ENCODE data around the gene TMEM222. TPM values are rescaled to one million over a fixed set of nuclear protein-coding genes. Genes with fewer than 3 reads are reported as not detected.

Gene TMEM222
- total RNA-seq, 1 experiment from 2014 or later = 28.7 TPM

DNA sequence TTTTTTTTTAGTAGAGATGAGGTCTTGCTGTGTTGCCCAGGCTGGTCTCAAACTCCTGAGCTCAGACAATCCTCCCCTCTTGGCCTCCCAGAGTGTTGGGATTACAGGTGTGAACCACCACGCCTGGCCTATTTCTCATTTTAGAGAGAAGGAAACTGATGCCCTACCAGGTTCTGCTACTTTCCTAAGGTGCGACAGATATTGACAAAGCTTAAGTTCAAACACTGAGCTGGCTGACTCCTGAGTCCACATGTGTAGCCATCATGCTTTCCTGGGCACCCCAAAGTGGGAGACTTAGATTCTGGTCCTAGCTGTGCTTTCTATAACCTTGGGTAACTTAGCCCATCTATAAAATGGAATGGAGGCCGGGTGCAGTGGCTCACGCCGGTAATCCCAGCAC lies 5.1 kb upstream of the TMEM222 start (continued):
- TF ChIP-seq, protein P1, sequence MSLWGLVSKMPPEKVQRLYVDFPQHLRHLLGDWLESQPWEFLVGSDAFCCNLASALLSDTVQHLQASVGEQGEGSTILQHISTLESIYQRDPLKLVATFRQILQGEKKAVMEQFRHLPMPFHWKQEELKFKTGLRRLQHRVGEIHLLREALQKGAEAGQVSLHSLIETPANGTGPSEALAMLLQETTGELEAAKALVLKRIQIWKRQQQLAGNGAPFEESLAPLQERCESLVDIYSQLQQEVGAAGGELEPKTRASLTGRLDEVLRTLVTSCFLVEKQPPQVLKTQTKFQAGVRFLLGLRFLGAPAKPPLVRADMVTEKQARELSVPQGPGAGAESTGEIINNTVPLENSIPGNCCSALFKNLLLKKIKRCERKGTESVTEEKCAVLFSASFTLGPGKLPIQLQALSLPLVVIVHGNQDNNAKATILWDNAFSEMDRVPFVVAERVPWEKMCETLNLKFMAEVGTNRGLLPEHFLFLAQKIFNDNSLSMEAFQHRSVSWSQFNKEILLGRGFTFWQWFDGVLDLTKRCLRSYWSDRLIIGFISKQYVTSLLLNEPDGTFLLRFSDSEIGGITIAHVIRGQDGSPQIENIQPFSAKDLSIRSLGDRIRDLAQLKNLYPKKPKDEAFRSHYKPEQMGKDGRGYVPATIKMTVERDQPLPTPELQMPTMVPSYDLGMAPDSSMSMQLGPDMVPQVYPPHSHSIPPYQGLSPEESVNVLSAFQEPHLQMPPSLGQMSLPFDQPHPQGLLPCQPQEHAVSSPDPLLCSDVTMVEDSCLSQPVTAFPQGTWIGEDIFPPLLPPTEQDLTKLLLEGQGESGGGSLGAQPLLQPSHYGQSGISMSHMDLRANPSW (CRISPR knock-in tag; conservative IDR thresholded peaks at IDR 0.05; ENCODE audit: low read depth) = no peak
- TF ChIP-seq, protein P2, sequence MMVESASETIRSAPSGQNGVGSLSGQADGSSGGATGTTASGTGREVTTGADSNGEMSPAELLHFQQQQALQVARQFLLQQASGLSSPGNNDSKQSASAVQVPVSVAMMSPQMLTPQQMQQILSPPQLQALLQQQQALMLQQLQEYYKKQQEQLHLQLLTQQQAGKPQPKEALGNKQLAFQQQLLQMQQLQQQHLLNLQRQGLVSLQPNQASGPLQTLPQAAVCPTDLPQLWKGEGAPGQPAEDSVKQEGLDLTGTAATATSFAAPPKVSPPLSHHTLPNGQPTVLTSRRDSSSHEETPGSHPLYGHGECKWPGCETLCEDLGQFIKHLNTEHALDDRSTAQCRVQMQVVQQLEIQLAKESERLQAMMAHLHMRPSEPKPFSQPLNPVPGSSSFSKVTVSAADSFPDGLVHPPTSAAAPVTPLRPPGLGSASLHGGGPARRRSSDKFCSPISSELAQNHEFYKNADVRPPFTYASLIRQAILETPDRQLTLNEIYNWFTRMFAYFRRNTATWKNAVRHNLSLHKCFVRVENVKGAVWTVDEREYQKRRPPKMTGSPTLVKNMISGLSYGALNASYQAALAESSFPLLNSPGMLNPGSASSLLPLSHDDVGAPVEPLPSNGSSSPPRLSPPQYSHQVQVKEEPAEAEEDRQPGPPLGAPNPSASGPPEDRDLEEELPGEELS (CRISPR knock-in tag; IDR thresholded peaks at IDR 0.05) = no peak
- TF ChIP-seq ESRRA (CRISPR knock-in tag; IDR thresholded peaks at IDR 0.05; ENCODE audit: borderline replicate concordance) = no peak
- no peak for TF ChIP-seq GABPB1 (CRISPR knock-in tag; IDR thresholded peaks at IDR 0.05)

DNA sequence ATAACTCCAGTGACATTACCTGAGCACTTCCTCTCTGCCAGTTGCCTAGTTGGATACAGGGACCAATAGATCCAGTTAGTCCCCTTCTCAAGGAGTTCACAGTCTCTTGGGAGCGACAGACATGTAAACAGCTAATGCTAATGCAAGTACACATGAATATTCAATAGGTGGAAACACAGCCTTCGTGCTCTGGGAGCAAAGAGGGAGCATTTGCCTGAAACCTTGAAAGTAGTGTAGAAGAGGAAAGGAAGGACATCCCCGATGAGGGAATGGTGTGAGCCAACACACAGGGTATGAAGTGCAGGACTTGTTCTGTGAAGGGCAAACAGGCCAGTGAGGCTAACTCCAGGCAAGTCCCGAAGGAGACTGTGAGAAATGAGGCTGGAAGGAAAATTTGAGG lies 3.8 kb upstream of the TMEM222 start:
- Mint-ChIP-seq H3K27ac (no peak overlapping the region), H3K4me1 (peaks cover 14% of the 10 kb centered on the region), H3K36me3 (no peaks in the 10 kb centered on the region), H3K4me3 (no peak overlapping the region), H3K9me3 (no peaks in the 10 kb centered on the region), H3K27me3 (ENCODE audit: low read depth) (peaks cover 10% of the 10 kb centered on the region)
- DNase-seq (ENCODE audit: low spot score) (no peak), ATAC-seq (no peak)
- CTCF ChIA-PET = interaction anchor here (0.7 to 3.5 kb wide), 6 partner anchors 11 to 73 kb away, joined by 3 to 11 read pairs (median 6); no protein-coding TSS in a partner anchor
- POLR2A ChIA-PET = interaction anchor here (1.2 kb wide), 1 partner anchor 11 kb away, joined by 3 read pairs; no protein-coding TSS in a partner anchor
- TF ChIP-seq TP53 (CRISPR knock-in tag; IDR thresholded peaks at IDR 0.05) (no peak), FOXJ3 (CRISPR knock-in tag; IDR thresholded peaks at IDR 0.05; ENCODE audit: borderline replicate concordance) (no peak), GTF2I (CRISPR knock-in tag; conservative IDR thresholded peaks at IDR 0.05) (no peak), NR2C2 (CRISPR knock-in tag; IDR thresholded peaks at IDR 0.05) (no peak), TEAD1 (CRISPR knock-in tag; IDR thresholded peaks at IDR 0.05) (no peak), RELA (CRISPR knock-in tag; IDR thresholded peaks at IDR 0.05; ENCODE audit: borderline replicate concordance) (no peak), MXD4 (CRISPR knock-in tag; IDR thresholded peaks at IDR 0.05; ENCODE audit: borderline replicate concordance) (no peak), GRHL2 (CRISPR knock-in tag; IDR thresholded peaks at IDR 0.05; ENCODE audit: insufficient replicate concordance, severe bottlenecking) (no peak), RORB (CRISPR knock-in tag; IDR thresholded peaks at IDR 0.05) (no peak), NFE2L1 (CRISPR knock-in tag; IDR thresholded peaks at IDR 0.05) (no peak), ZNF416 (CRISPR knock-in tag; IDR thresholded peaks at IDR 0.05) (no peak)
- TF ChIP-seq, protein P3, sequence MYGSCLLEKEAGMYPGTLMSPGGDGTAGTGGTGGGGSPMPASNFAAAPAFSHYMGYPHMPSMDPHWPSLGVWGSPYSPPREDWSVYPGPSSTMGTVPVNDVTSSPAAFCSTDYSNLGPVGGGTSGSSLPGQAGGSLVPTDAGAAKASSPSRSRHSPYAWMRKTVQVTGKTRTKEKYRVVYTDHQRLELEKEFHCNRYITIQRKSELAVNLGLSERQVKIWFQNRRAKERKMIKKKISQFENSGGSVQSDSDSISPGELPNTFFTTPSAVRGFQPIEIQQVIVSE (CRISPR knock-in tag; IDR thresholded peaks at IDR 0.05; ENCODE audit: borderline replicate concordance) = no peak
- TF ChIP-seq, protein P4, sequence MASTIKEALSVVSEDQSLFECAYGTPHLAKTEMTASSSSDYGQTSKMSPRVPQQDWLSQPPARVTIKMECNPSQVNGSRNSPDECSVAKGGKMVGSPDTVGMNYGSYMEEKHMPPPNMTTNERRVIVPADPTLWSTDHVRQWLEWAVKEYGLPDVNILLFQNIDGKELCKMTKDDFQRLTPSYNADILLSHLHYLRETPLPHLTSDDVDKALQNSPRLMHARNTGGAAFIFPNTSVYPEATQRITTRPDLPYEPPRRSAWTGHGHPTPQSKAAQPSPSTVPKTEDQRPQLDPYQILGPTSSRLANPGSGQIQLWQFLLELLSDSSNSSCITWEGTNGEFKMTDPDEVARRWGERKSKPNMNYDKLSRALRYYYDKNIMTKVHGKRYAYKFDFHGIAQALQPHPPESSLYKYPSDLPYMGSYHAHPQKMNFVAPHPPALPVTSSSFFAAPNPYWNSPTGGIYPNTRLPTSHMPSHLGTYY (CRISPR knock-in tag; IDR thresholded peaks at IDR 0.05) = no peak
- TF ChIP-seq, protein P5, sequence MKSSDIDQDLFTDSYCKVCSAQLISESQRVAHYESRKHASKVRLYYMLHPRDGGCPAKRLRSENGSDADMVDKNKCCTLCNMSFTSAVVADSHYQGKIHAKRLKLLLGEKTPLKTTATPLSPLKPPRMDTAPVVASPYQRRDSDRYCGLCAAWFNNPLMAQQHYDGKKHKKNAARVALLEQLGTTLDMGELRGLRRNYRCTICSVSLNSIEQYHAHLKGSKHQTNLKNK (CRISPR knock-in tag; IDR thresholded peaks at IDR 0.05) = no peak
